ENCODE data around the gene SLC6A3. TPM values are rescaled to one million over a fixed set of nuclear protein-coding genes. Genes with fewer than 3 reads are reported as not detected.

The SLC6A3 gene
- total and polyA plus RNA-seq, 9 of the 15 experiments (the other 6 are each of a cell fraction or from before 2014, with no cell fraction given) = not detected

DNA sequence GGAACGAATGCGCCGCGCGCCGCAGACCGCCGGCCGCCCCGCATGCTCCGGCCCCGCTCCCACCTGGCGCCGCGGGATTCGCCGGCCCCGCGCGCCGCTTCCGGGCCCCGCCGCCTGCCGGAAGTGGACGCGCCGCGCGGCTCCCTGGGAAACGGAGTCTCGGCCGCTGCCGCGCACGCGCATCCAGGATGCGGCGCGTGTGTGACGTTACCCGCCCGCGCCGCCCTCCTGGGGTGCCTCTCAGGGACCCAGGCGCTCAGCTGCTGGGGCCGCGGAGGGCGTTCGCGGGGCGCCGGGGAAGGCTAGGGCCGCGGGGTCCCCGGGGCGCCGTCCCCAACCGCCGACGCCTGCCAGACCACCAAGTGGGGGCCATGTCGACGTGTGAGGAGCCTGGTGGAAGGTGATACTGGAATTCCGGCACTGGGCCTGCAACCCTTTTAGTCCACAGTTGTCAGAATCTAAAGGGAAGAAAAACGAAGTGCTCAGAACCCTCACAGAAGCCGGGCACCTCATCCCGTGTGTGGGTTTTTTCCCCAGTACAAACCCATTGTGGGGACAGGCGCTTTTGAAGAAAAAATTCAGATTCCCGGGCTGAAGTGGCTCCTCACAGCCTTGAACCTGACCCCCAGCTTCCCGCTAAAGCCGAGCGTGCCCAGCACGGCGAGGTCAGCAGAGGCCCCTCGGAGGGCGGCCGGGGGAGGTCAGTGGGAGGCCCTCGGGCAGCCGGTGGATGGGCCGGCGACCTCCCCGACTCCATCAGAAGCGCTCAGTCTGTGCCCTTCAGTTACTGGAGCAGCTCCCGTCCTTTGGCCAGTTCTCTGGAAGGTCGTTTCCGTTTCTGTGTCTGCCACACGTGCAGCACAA lies 100.0 kb downstream of the SLC6A3 start, which contains the start of gene CLPTM1L (continued):
- TF ChIP-seq KDM5B (IDR thresholded peaks at IDR 0.05; ENCODE audit: insufficient replicate concordance, low read depth, low read length) (peak; percentile 85), DDX20 (tag; IDR thresholded peaks at IDR 0.05; ENCODE audit: low read depth) (no peak), FOSL1 (tag; conservative IDR thresholded peaks at IDR 0.05) (peak; percentile 41; the same call in 1 of the 2 replicates), PCBP1 (IDR thresholded peaks at IDR 0.05; ENCODE audit: low read depth, low read length, poor library complexity, severe bottlenecking) (no peak), ARID1B (IDR thresholded peaks at IDR 0.05) (no peak), RBM14 (IDR thresholded peaks at IDR 0.05; ENCODE audit: borderline replicate concordance, insufficient read depth, low read depth, low read length) (no peak), ZNF134 (CRISPR knock-in tag; conservative IDR thresholded peaks at IDR 0.05) (no peak), U2AF2 (optimal IDR thresholded peaks at IDR 0.05; ENCODE audit: low read depth, low read length) (no peak)
- TF ChIP-seq, protein P1, sequence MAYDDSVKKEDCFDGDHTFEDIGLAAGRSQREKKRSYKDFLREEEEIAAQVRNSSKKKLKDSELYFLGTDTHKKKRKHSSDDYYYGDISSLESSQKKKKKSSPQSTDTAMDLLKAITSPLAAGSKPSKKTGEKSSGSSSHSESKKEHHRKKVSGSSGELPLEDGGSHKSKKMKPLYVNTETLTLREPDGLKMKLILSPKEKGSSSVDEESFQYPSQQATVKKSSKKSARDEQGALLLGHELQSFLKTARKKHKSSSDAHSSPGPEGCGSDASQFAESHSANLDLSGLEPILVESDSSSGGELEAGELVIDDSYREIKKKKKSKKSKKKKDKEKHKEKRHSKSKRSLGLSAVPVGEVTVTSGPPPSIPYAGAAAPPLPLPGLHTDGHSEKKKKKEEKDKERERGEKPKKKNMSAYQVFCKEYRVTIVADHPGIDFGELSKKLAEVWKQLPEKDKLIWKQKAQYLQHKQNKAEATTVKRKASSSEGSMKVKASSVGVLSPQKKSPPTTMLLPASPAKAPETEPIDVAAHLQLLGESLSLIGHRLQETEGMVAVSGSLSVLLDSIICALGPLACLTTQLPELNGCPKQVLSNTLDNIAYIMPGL (CRISPR knock-in tag; IDR thresholded peaks at IDR 0.05) = peak; percentile 57
- TF ChIP-seq, protein P2, sequence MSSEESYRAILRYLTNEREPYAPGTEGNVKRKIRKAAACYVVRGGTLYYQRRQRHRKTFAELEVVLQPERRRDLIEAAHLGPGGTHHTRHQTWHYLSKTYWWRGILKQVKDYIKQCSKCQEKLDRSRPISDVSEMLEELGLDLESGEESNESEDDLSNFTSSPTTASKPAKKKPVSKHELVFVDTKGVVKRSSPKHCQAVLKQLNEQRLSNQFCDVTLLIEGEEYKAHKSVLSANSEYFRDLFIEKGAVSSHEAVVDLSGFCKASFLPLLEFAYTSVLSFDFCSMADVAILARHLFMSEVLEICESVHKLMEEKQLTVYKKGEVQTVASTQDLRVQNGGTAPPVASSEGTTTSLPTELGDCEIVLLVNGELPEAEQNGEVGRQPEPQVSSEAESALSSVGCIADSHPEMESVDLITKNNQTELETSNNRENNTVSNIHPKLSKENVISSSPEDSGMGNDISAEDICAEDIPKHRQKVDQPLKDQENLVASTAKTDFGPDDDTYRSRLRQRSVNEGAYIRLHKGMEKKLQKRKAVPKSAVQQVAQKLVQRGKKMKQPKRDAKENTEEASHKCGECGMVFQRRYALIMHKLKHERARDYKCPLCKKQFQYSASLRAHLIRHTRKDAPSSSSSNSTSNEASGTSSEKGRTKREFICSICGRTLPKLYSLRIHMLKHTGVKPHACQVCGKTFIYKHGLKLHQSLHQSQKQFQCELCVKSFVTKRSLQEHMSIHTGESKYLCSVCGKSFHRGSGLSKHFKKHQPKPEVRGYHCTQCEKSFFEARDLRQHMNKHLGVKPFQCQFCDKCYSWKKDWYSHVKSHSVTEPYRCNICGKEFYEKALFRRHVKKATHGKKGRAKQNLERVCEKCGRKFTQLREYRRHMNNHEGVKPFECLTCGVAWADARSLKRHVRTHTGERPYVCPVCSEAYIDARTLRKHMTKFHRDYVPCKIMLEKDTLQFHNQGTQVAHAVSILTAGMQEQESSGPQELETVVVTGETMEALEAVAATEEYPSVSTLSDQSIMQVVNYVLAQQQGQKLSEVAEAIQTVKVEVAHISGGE (CRISPR knock-in tag; IDR thresholded peaks at IDR 0.05) = peak in 2 of 3 experiments; percentile 50 to 94; a peak in 3 of 6 replicates
- TF ChIP-seq, protein P3, sequence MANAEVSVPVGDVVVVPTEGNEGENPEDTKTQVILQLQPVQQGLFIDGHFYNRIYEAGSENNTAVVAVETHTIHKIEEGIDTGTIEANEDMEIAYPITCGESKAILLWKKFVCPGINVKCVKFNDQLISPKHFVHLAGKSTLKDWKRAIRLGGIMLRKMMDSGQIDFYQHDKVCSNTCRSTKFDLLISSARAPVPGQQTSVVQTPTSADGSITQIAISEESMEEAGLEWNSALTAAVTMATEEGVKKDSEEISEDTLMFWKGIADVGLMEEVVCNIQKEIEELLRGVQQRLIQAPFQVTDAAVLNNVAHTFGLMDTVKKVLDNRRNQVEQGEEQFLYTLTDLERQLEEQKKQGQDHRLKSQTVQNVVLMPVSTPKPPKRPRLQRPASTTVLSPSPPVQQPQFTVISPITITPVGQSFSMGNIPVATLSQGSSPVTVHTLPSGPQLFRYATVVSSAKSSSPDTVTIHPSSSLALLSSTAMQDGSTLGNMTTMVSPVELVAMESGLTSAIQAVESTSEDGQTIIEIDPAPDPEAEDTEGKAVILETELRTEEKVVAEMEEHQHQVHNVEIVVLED (CRISPR knock-in tag; IDR thresholded peaks at IDR 0.05) = peak; percentile 80
- TF ChIP-seq, protein P4, sequence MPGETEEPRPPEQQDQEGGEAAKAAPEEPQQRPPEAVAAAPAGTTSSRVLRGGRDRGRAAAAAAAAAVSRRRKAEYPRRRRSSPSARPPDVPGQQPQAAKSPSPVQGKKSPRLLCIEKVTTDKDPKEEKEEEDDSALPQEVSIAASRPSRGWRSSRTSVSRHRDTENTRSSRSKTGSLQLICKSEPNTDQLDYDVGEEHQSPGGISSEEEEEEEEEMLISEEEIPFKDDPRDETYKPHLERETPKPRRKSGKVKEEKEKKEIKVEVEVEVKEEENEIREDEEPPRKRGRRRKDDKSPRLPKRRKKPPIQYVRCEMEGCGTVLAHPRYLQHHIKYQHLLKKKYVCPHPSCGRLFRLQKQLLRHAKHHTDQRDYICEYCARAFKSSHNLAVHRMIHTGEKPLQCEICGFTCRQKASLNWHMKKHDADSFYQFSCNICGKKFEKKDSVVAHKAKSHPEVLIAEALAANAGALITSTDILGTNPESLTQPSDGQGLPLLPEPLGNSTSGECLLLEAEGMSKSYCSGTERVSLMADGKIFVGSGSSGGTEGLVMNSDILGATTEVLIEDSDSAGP (CRISPR knock-in tag; IDR thresholded peaks at IDR 0.05) = no peak; the same call in 1 of the 2 replicates
- TF ChIP-seq, protein P5, sequence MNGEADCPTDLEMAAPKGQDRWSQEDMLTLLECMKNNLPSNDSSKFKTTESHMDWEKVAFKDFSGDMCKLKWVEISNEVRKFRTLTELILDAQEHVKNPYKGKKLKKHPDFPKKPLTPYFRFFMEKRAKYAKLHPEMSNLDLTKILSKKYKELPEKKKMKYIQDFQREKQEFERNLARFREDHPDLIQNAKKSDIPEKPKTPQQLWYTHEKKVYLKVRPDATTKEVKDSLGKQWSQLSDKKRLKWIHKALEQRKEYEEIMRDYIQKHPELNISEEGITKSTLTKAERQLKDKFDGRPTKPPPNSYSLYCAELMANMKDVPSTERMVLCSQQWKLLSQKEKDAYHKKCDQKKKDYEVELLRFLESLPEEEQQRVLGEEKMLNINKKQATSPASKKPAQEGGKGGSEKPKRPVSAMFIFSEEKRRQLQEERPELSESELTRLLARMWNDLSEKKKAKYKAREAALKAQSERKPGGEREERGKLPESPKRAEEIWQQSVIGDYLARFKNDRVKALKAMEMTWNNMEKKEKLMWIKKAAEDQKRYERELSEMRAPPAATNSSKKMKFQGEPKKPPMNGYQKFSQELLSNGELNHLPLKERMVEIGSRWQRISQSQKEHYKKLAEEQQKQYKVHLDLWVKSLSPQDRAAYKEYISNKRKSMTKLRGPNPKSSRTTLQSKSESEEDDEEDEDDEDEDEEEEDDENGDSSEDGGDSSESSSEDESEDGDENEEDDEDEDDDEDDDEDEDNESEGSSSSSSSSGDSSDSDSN (IDR thresholded peaks at IDR 0.05; ENCODE audit: borderline replicate concordance in 1 of 2, low read depth in 2 of 2, low read length in 2 of 2) = no peak
